Gastroesophageal sphincter (tissue), 3 donors: ENCODE measurements around the gene NTF4.
"Not testable (repeated sequence)": the region's sequence is repeated elsewhere in the genome, so short reads cannot be mapped to it uniquely, and the experiment has no call there.

Source experiments
- EP300 ChIP-seq: sonication (generic); formaldehyde crosslinking; IDR thresholded peaks from one replicate; pipeline ENCODE4 v1.6.1; 2017; ENCODE audit warnings: antibody characterized with exemption, mild to moderate bottlenecking
- POLR2AphosphoS5 ChIP-seq: sonication (generic); formaldehyde crosslinking; IDR thresholded peaks from one replicate; pipeline ENCODE4 v1.6.1; 2017; ENCODE audit warnings: antibody characterized with exemption
- TF ChIP-seq, protein P1 (sequence below), 4 experiments: fragments of 200-600 bp in 2 of 4; fragments of 450-650 bp in 2 of 4; sonication (generic) in 1 of 4; IDR thresholded peaks; one replicate each; pipeline ENCODE4 v1.5.1; 2017 to 2019; ENCODE audit warnings: antibody characterized with exemption in 4 of 4, mild to moderate bottlenecking in 2 of 4, moderate library complexity in 2 of 4

DNA sequence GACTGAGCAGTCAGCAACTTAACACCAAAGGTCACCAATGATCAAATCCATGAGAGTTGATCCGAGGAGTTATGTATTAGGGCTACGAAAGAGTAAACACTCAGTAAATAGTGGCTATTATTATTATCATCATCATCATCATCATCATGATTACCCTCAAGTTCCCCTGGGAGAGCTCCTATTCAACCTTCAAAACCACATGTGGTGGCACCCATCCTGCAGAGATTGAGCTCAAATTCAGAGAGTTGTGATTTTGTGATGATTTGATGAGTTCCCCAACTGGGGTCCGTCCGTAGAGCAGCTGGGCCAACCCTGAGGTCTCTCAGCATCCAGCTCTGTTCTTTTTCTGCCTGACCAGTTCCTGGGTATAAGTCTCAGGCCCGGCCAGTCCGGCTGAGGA, 39.5 kb downstream of the NTF4 start:
- TF ChIP-seq, protein P1, sequence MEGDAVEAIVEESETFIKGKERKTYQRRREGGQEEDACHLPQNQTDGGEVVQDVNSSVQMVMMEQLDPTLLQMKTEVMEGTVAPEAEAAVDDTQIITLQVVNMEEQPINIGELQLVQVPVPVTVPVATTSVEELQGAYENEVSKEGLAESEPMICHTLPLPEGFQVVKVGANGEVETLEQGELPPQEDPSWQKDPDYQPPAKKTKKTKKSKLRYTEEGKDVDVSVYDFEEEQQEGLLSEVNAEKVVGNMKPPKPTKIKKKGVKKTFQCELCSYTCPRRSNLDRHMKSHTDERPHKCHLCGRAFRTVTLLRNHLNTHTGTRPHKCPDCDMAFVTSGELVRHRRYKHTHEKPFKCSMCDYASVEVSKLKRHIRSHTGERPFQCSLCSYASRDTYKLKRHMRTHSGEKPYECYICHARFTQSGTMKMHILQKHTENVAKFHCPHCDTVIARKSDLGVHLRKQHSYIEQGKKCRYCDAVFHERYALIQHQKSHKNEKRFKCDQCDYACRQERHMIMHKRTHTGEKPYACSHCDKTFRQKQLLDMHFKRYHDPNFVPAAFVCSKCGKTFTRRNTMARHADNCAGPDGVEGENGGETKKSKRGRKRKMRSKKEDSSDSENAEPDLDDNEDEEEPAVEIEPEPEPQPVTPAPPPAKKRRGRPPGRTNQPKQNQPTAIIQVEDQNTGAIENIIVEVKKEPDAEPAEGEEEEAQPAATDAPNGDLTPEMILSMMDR (IDR thresholded peaks at IDR 0.05), result not testable (repeated sequence)
- TF ChIP-seq EP300, POLR2AphosphoS5: not testable (repeated sequence)
